ENCODE data around the gene CYP2S1.

The CYP2S1 gene

GRCh38 chr19:41194157-41194552, 1.1 kb downstream of the CYP2S1 start:
- no peak for DNase-seq (ENCODE audit: low spot score)

GRCh38 chr19:41195675-41196497, 2.9 kb downstream of the CYP2S1 start:
- no peak for DNase-seq (ENCODE audit: low spot score)

- no peak for DNase-seq (ENCODE audit: low spot score)
Measured at GRCh38 chr19:41198559-41198958, 5.5 kb downstream of the CYP2S1 start.

GRCh38 chr19:41203371-41203770, 10.4 kb downstream of the CYP2S1 start:
- no peak for DNase-seq (ENCODE audit: low spot score)

- DNase-seq (ENCODE audit: low spot score): peak; percentile 86
Measured at GRCh38 chr19:41204338-41204737, 11.3 kb downstream of the CYP2S1 start.

- no peak for DNase-seq (ENCODE audit: low spot score)
Measured at GRCh38 chr19:41205995-41206394, 13.0 kb downstream of the CYP2S1 start.

- DNase-seq (ENCODE audit: low spot score): no peak
Measured at GRCh38 chr19:41206456-41206855, 13.4 kb downstream of the CYP2S1 start.

GRCh38 chr19:41206926-41207750, 14.1 kb downstream of the CYP2S1 start:
- no peak for DNase-seq (ENCODE audit: low spot score)

GRCh38 chr19:41214161-41214560, 21.1 kb downstream of the CYP2S1 start:
- no peak for DNase-seq (ENCODE audit: low spot score)

- no peak for DNase-seq (ENCODE audit: low spot score)
Measured at GRCh38 chr19:41217741-41218140, 24.7 kb downstream of the CYP2S1 start.

- DNase-seq (ENCODE audit: low spot score): no peak
Measured at GRCh38 chr19:41218249-41218614, 25.2 kb downstream of the CYP2S1 start.

- DNase-seq (ENCODE audit: low spot score): no peak
Measured at GRCh38 chr19:41218615-41219507, 25.8 kb downstream of the CYP2S1 start, which contains the start of gene AXL. Gene AXL (plus strand): TSS chr19:41219223. CDS start chr19:41219393, 170 bp downstream.

- DNase-seq (ENCODE audit: low spot score): no peak
Measured at GRCh38 chr19:41219924-41220567, 27.0 kb downstream of the CYP2S1 start.

GRCh38 chr19:41220811-41221210, 27.8 kb downstream of the CYP2S1 start:
- DNase-seq (ENCODE audit: low spot score): no peak

GRCh38 chr19:41221514-41222205, 28.6 kb downstream of the CYP2S1 start:
- DNase-seq (ENCODE audit: low spot score): no peak

- DNase-seq (ENCODE audit: low spot score): no peak
Measured at GRCh38 chr19:41222240-41222639, 29.2 kb downstream of the CYP2S1 start.

GRCh38 chr19:41223431-41224234, 30.6 kb downstream of the CYP2S1 start:
- DNase-seq (ENCODE audit: low spot score): no peak

- DNase-seq (ENCODE audit: low spot score): no peak
Measured at GRCh38 chr19:41224632-41225031, 31.6 kb downstream of the CYP2S1 start.

- no peak for DNase-seq (ENCODE audit: low spot score)
Measured at GRCh38 chr19:41225238-41226052, 32.4 kb downstream of the CYP2S1 start.

Data from NAMALWA (cell line).